Smooth muscle cell (in vitro differentiated cells): ENCODE measurements around the gene AGA. TPM values are rescaled to one million over a fixed set of nuclear protein-coding genes. Genes with fewer than 3 reads are reported as not detected.

Experiments
- DNase-seq: peaks from one replicate; lab custom pipeline; 2025; ENCODE audit not compliant: unreplicated experiment; lab: John Stamatoyannopoulos, UW
- H2AFZ ChIP-seq: fragments of 200-600 bp; sonication (generic); 2 replicates; pipeline ENCODE4 v1.6.0; 2016; ENCODE audit warnings: antibody characterized with exemption, low read depth, mild to moderate bottlenecking
- H3F3A ChIP-seq: fragments of 200-600 bp; sonication (generic); 2 replicates; pipeline ENCODE4 v1.6.0; 2017; ENCODE audit warnings: antibody characterized with exemption, low read depth
- H3K27ac ChIP-seq: fragments of 200-600 bp; sonication (generic); 2 replicates; pipeline ENCODE4 v1.5.1; 2016; ENCODE audit warnings: low read depth, mild to moderate bottlenecking
- H3K27me3 ChIP-seq: fragments of 200-600 bp; sonication (generic); 2 replicates; pipeline ENCODE4 v1.6.1; 2016; ENCODE audit warnings: low read depth, mild to moderate bottlenecking
- H3K36me3 ChIP-seq: fragments of 200-600 bp; sonication (generic); 2 replicates; pipeline ENCODE4 v1.5.1; 2016; ENCODE audit warnings: low read depth
- H3K4me1 ChIP-seq: fragments of 200-600 bp; sonication (generic); 2 replicates; pipeline ENCODE4 v1.5.1; 2016; ENCODE audit warnings: low read depth
- H3K4me2 ChIP-seq: fragments of 200-600 bp; sonication (generic); 2 replicates; pipeline ENCODE4 v1.6.0; 2016; ENCODE audit warnings: mild to moderate bottlenecking
- H3K4me3 ChIP-seq: fragments of 200-600 bp; sonication (generic); 2 replicates; pipeline ENCODE4 v1.5.1; 2016; ENCODE audit warnings: mild to moderate bottlenecking
- H3K79me2 ChIP-seq: fragments of 200-600 bp; sonication (generic); 2 replicates; pipeline ENCODE4 v1.6.0; 2016; ENCODE audit warnings: low read depth, mild to moderate bottlenecking
- H3K9ac ChIP-seq: fragments of 200-600 bp; sonication (generic); 2 replicates; pipeline ENCODE4 v1.6.0; 2016; ENCODE audit warnings: low read depth
- H3K9me3 ChIP-seq: fragments of 200-600 bp; sonication (generic); replicated peaks from 2 replicates; pipeline ENCODE4 v1.5.1; 2016; ENCODE audit warnings: low read depth
- H4K20me1 ChIP-seq: fragments of 200-600 bp; sonication (generic); 2 replicates; pipeline ENCODE4 v1.6.0; 2016; ENCODE audit warnings: low read depth
- CTCF ChIP-seq: fragments of 200-600 bp; sonication (generic); IDR thresholded peaks from 2 replicates; pipeline ENCODE4 v1.5.1; 2017; ENCODE audit warnings: borderline replicate concordance, mild to moderate bottlenecking, antibody characterized with exemption; ENCODE audit not compliant: insufficient read depth, poor library complexity, severe bottlenecking
- WGBS: methylation state at CpG from one replicate; pipeline ENCODE4 v1.1.7; 2016; ENCODE audit warnings: low lambda C conversion rate; 5-methylcytosine and 5-hydroxymethylcytosine counted together
- polyA plus RNA-seq: library from polyadenylated mRNA; unstranded; fragments of >200 nt; fragmentation: Nextera tagmentation; extraction: Ambion mirVana; gene quantifications from 2 replicates; pipeline ENCODE4 v1.2.1, GENCODE V29; 2016
- total RNA-seq: library from RNA; depleted of rRNA; stranded (reverse); fragments of >200 nt; gene quantifications from 2 replicates; pipeline ENCODE4 v1.2.3, GENCODE V29; 2014

AGA gene
- total and polyA plus RNA-seq, 2 experiments from 2014 or later, result 16.4 to 23.4 TPM

- Histone ChIP-seq H3K27ac (peak overlapping the region; percentile 42), H4K20me1 (no peaks in the 10 kb centered on the region), H3K27me3 (no peaks in the 10 kb centered on the region), H3K9me3 (no peaks in the 10 kb centered on the region), H3K79me2 (no peaks in the 10 kb centered on the region), H3K4me1 (peaks cover 13% of the 10 kb centered on the region), H3K9ac (no peak overlapping the region), H3K4me2 (no peak overlapping the region), H3K4me3 (no peak overlapping the region), H2AFZ (no peak overlapping the region), H3K36me3 (no peaks in the 10 kb centered on the region), H3F3A (peaks cover 10% of the 10 kb centered on the region)
- 76% methylated on average over 3 of the region's 3 CpGs for WGBS
- no peak for TF ChIP-seq CTCF
- DNase-seq, result no peak
Observed at GRCh38 chr4:177483760-177484159, 41.5 kb upstream of the AGA start.

- TF ChIP-seq CTCF, result no peak
- WGBS, result 84% methylated on average over 1 of the region's 1 CpG
- Histone ChIP-seq H3K36me3 (no peaks in the 10 kb centered on the region), H3K79me2 (no peaks in the 10 kb centered on the region), H4K20me1 (no peaks in the 10 kb centered on the region), H3K27me3 (no peaks in the 10 kb centered on the region), H3F3A (peaks cover 10% of the 10 kb centered on the region), H2AFZ (no peak overlapping the region), H3K9ac (no peak overlapping the region), H3K4me1 (peaks cover 13% of the 10 kb centered on the region), H3K27ac (no peak overlapping the region), H3K4me3 (no peak overlapping the region), H3K4me2 (no peak overlapping the region), H3K9me3 (no peaks in the 10 kb centered on the region)
- no peak for DNase-seq
Observed at GRCh38 chr4:177483271-177483670, 41.0 kb upstream of the AGA start.

GRCh38 chr4:177482367-177482766 is 40.1 kb upstream of the AGA start:
- no peak overlapping the region for H2AFZ ChIP-seq
- no peak overlapping the region for H3K4me3 ChIP-seq
- TF ChIP-seq CTCF, result no peak
- no peaks in the 10 kb centered on the region for H3K36me3 ChIP-seq
- H3F3A ChIP-seq, result peaks cover 10% of the 10 kb centered on the region
- H4K20me1 ChIP-seq, result no peaks in the 10 kb centered on the region
- H3K79me2 ChIP-seq, result no peaks in the 10 kb centered on the region
- no peaks in the 10 kb centered on the region for H3K27me3 ChIP-seq
- H3K9ac ChIP-seq, result no peak overlapping the region
- H3K27ac ChIP-seq, result no peak overlapping the region
- DNase-seq, result no peak
- H3K9me3 ChIP-seq, result no peaks in the 10 kb centered on the region
- peaks cover 13% of the 10 kb centered on the region for H3K4me1 ChIP-seq
- H3K4me2 ChIP-seq, result no peak overlapping the region

- DNase-seq, result no peak
- Histone ChIP-seq H4K20me1 (no peaks in the 10 kb centered on the region), H3K4me3 (no peak overlapping the region), H3K36me3 (no peaks in the 10 kb centered on the region), H3K9ac (no peak overlapping the region), H3K27ac (peak overlapping the region; percentile 72), H3K4me2 (peak overlapping the region; percentile 53), H3K27me3 (no peaks in the 10 kb centered on the region), H2AFZ (no peak overlapping the region), H3F3A (peaks cover 10% of the 10 kb centered on the region), H3K79me2 (no peaks in the 10 kb centered on the region), H3K9me3 (no peaks in the 10 kb centered on the region), H3K4me1 (peaks cover 13% of the 10 kb centered on the region)
- 15% methylated on average over 2 of the region's 2 CpGs for WGBS
- no peak for TF ChIP-seq CTCF
Observed at GRCh38 chr4:177480795-177481194, 38.6 kb upstream of the AGA start.
